Measurements from ENCODE around the gene TSC1.
"Not testable (repeated sequence)": the region's sequence is repeated elsewhere in the genome, so short reads cannot be mapped to it uniquely, and the experiment has no call there.

The TSC1 gene

DNA sequence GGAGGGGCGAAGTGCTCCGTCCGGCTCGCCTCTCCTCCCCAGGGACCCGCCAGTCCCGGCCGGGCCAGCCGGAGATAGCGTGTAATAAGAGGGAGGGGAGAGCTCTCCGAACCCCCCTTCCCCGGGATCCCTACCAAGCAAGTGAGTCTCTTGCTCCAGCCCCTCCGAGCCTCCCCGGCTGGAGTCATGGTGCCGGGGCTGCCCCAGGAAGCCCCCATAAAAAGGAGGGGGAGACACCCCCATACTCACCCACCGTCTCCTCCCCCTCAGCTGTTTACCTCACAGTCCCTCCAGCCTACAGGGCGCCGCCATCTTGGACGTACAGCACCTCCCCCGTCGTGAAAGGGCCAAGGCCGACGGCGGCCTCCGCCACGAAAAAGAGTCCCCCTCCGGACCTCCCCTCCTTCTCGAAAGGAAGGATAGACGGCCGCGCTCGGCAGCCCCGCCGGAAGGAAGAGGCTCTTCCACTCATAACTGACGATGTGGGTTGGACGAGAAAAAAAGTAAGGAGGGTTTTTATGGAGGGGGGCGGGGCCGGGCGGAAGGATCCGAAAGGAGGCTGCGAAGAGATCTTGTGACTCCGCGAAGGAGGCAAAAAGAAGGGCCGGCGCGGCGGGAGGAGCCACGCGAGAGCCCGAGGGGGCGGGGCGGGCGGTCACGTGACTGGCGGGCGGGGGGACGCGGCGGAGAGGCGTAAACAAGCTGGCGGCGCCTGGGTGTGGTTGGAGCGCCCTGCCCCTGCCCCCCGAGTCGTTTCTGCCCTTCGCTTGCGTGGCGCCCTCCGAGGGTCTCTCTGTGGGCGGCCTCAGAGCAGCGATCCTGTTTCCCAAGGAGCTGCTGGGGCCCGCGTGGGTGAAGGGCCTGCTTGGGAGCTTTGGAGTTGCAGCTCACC, at the start of gene TSC1:
TSS of gene TSC1 (minus strand) at position 323 of the 892 bp plus-strand sequence. CDS start 15,744 bp downstream, outside the sequence.
- H3K9me3 Mint-ChIP-seq, result no peaks in the 10 kb centered on the region
- peaks cover 14% of the 10 kb centered on the region for H3K4me1 Mint-ChIP-seq (ENCODE audit: low read depth)
- peak within 1 kb of the TSS; percentile 99 for H3K4me3 Mint-ChIP-seq
- H3K36me3 Mint-ChIP-seq (ENCODE audit: low read depth), result no peaks in the 10 kb centered on the region
- H3K27ac Mint-ChIP-seq, result peak within 1 kb of the TSS; percentile 100
- DNase-seq (ENCODE audit: low spot score), result peak; percentile 92
- H3K27me3 Mint-ChIP-seq (ENCODE audit: low read depth), result no peaks in the 10 kb centered on the region

DNA sequence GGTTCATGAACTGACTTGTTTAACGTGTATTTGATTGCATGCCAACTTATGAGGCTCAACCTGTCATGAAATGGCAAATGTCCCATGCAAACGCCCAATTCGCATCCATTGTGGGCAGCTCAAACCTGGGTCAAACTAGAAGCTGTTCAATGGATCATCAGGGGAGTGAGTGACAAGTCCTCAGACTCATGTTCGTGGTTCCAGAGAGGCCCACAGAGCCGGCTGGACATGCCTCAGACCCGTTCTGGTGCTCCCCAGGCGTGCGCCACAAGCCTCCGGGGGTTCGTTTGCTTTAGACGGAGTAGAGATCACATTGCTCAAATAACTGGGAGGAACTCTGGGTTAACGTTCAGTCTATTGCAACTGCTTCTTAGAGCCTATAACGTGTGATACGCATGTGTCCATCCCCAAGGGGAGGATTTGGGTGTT, 49.1 kb upstream of the TSC1 start:
- H3K4me3 Mint-ChIP-seq, result no peak overlapping the region
- H3K36me3 Mint-ChIP-seq (ENCODE audit: low read depth), result no peaks in the 10 kb centered on the region
- no peak overlapping the region for H3K27ac Mint-ChIP-seq
- DNase-seq (ENCODE audit: low spot score), result no peak
- peaks cover 6% of the 10 kb centered on the region for H3K9me3 Mint-ChIP-seq
- peaks cover 12% of the 10 kb centered on the region for H3K27me3 Mint-ChIP-seq (ENCODE audit: low read depth)
- H3K4me1 Mint-ChIP-seq (ENCODE audit: low read depth), result peaks cover 4% of the 10 kb centered on the region

DNA sequence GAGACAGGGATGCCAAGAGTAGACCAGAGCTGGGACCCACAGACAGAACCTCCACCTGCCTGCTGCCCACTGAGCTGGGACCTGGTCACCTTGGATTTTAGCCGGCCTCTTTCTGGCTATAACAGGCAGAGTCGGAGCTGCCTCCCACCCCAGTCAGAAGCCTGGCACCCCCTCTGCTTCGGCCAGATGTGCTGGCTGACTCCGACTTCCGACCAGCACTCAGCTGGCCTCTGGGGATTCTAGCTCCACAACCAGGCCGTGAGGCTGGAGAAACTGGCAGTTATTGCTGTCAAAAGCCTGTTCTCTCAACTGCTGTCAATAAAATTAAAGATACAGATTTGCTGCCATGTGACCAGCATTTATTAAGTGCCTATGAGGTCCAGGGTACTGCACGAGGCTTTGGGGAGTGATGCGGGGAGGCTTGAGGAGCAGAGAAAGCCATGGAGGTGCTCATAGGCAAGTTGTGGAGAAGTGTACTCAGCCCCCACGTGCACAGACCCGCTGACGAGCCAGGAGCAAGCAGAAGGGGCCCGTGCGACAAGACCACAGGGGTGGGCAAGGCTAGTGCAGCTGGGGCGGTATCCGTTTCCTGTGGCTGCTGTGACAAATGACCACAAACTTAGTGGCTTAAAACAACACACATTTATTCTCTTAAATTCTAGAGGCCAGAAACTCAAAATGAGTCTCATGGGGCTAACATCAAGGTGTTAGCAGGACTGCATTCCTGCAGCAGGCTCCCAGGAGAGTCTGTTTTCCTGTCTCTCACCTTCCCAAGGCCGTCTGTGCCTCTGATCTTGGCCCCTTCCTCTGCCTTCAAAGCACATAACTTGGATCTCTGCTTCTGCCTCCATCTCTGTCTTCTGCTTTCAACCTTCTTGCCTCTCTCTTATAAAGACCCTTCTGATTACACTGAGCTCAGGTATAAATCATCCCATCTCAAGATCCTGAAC, 47.2 kb upstream of the TSC1 start:
- Mint-ChIP-seq H3K4me3 (no peak overlapping the region), H3K27me3 (ENCODE audit: low read depth) (peaks cover 12% of the 10 kb centered on the region), H3K9me3 (peaks cover 6% of the 10 kb centered on the region), H3K27ac (no peak overlapping the region), H3K4me1 (ENCODE audit: low read depth) (peaks cover 4% of the 10 kb centered on the region), H3K36me3 (ENCODE audit: low read depth) (no peaks in the 10 kb centered on the region)
- no peak for DNase-seq (ENCODE audit: low spot score)

DNA sequence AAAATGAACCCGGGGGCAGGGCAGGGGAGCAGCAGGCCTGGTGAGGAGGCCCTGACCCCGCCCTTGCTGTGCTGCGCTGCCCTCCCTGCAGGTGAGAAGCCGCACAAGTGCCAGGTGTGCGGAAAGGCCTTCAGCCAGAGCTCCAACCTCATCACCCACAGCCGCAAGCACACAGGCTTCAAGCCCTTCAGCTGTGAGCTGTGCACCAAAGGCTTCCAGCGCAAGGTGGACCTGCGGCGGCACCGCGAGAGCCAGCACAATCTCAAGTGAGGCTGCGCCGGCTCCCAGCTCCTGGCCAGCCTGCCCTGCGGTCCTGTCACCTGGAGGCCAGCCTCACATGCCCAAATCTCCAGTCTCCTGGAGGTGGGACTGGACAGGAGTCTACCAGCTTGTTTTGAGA, 46.4 kb upstream of the TSC1 start:
- DNase-seq (ENCODE audit: low spot score), result no peak
- H3K4me1 Mint-ChIP-seq (ENCODE audit: low read depth), result peaks cover 4% of the 10 kb centered on the region
- no peaks in the 10 kb centered on the region for H3K36me3 Mint-ChIP-seq (ENCODE audit: low read depth)
- no peak overlapping the region for H3K4me3 Mint-ChIP-seq
- peaks cover 6% of the 10 kb centered on the region for H3K9me3 Mint-ChIP-seq
- peaks cover 16% of the 10 kb centered on the region for H3K27me3 Mint-ChIP-seq (ENCODE audit: low read depth)
- H3K27ac Mint-ChIP-seq, result no peak overlapping the region

DNA sequence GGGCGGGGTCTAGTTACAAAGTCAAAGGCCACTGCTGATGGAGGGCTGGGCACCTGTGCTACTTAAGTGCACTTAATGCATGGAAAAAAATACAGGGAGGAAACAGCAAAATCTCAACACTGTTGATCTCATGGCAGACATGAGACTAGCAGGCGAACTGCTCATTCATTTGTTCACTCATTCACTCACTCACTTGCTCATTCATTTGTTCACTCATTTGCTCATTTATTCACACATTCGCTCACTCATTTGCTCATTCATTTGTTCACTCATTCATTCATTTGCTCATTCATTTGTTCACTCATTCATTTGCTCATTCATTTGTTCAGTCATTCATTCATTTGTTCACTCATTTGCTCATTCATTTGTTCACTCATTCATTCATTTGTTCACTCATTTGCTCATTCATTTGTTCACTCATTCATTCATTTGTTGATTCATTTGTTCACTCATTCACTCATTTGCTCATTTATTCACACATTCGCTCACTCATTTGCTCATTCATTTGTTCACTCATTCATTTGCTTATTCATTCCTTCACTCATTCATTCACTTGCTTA, 45.7 kb upstream of the TSC1 start:
- peaks cover 16% of the 10 kb centered on the region for H3K27me3 Mint-ChIP-seq (ENCODE audit: low read depth)
- not testable (repeated sequence) for H3K4me1 Mint-ChIP-seq (ENCODE audit: low read depth); H3K27ac Mint-ChIP-seq; DNase-seq (ENCODE audit: low spot score); H3K36me3 Mint-ChIP-seq (ENCODE audit: low read depth); H3K9me3 Mint-ChIP-seq; H3K4me3 Mint-ChIP-seq

DNA sequence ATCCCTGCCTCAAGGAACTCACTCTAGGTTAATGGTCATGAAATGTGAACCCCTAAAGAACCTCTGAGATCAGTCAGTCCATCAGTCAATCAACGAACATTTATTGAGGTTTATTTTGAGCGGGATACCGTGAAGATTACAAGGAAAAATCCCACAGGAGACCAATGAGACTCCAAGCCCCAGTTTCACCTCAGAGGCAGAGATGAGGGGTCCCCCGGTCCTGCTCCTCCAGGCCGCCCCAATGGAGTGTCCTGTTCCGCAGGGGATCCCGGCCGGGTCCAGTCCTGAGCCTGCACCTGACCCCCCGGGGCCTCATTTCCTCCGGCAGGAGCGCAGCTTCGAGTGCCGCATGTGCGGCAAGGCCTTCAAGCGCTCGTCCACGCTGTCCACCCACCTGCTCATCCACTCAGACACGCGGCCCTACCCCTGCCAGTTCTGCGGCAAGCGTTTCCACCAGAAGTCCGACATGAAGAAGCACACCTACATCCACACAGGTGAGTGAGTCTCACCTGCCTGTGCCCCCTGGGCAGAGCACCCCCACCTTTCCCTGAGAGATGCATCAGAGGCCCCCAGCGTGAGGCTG, 45.1 kb upstream of the TSC1 start:
- Mint-ChIP-seq H3K27ac (no peak overlapping the region), H3K27me3 (ENCODE audit: low read depth) (peaks cover 15% of the 10 kb centered on the region), H3K4me3 (no peak overlapping the region), H3K36me3 (ENCODE audit: low read depth) (no peaks in the 10 kb centered on the region), H3K4me1 (ENCODE audit: low read depth) (peaks cover 2% of the 10 kb centered on the region), H3K9me3 (peaks cover 6% of the 10 kb centered on the region)
- no peak for DNase-seq (ENCODE audit: low spot score)

DNA sequence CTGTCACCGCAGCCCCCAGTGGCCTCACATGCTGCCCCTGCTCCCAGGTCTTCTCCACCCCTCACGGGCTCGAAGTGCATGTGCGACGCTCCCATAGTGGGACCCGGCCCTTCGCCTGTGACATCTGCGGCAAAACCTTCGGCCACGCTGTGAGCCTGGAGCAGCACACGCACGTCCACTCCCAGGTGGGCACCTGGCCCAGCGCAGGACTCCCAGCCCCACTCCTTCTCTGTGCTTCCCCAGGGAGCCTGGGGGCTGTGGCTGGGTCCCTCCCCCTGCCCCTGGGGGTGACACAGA, 44.5 kb upstream of the TSC1 start:
- peaks cover 13% of the 10 kb centered on the region for H3K27me3 Mint-ChIP-seq (ENCODE audit: low read depth)
- peaks cover 6% of the 10 kb centered on the region for H3K9me3 Mint-ChIP-seq
- no peak overlapping the region for H3K27ac Mint-ChIP-seq
- no peak overlapping the region for H3K4me3 Mint-ChIP-seq
- DNase-seq (ENCODE audit: low spot score), result no peak
- no peaks in the 10 kb centered on the region for H3K4me1 Mint-ChIP-seq (ENCODE audit: low read depth)
- H3K36me3 Mint-ChIP-seq (ENCODE audit: low read depth), result no peaks in the 10 kb centered on the region

DNA sequence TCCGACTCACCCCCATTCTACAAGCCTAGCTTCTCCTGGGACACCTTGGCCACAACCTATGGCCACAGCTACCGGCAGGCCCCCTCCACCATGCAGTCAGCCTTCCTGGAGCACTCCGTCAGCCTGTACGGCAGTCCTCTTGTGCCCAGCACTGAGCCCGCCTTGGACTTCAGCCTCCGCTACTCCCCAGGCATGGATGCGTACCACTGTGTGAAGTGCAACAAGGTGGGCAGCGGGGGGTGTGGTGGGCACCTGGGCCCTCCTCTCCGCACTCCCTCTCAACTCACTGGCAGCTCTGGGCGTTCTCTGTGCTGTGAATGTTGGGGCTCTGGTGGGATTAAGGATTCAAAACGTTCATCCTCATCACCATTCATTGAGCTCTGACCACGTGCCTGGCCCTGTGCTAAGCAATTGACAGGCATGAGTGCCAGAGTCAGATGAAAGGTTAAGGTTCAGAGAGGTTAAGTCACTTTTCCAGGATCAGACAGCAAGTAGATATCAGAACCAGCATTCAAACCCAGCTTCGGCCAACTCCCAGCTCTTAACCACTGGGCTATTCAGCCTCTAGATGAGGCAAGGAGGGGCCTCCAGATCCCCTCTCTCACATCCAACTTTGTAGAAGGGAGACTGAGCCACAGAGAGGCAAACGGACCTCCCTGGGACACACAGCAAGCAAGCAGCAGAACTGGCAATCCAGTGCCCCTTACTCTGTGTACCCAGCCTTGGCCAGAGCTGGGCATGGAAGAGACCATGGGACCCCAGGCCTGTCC, 44.0 kb upstream of the TSC1 start:
- no peak for DNase-seq (ENCODE audit: low spot score)
- Mint-ChIP-seq H3K9me3 (peaks cover 6% of the 10 kb centered on the region), H3K36me3 (ENCODE audit: low read depth) (no peaks in the 10 kb centered on the region), H3K27me3 (ENCODE audit: low read depth) (peaks cover 13% of the 10 kb centered on the region), H3K4me1 (ENCODE audit: low read depth) (no peaks in the 10 kb centered on the region), H3K4me3 (no peak overlapping the region), H3K27ac (no peak overlapping the region)

DNA sequence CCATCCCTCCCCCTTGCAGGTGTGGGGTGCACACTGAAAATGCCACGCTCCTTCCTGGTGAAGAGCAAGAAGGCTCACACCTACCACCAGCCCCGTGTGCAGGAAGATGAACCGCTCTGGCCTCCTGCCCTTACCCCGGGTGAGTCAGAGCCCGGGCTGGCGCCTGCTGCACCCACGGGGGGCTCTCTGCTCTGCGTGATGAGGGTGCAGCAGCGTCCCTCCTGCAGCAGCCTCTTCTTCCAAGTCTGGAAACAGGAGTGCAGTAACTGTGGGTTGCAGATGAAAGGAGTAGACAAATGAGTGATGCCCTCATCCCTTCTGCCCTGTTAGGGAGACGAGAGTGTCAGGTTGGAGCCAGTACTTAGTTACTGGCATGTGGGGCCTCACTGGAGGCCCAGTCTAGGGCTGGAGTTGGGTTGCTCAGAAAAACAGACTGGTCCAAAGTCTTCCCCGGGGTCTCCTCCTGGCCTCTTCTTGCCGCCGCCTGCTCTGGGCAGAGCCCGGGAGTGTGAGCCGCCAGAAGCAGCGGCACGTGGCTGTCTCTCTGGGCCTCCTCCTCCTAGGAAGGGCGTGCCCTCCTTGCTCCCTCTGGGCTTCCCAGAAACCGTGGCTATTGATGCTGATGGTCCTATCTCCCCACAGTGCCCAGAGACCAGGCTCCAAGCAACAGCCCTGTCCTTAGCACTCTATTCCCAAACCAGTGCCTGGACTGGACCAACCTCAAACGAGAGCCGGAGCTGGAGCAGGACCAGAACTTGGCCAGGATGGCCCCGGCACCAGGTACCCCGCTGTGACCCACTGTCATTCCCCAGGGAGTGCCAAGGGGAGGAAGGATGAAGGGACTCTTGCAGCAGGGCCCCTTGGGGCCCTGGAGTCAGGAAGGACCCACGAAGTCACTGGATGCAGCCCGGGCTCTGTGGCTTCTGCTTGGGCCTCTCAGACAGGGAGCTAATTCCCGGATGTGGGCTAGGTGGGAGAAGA, 42.5 kb upstream of the TSC1 start:
- no peak for DNase-seq (ENCODE audit: low spot score)
- H3K4me3 Mint-ChIP-seq, result no peak overlapping the region
- no peak overlapping the region for H3K27ac Mint-ChIP-seq
- H3K4me1 Mint-ChIP-seq (ENCODE audit: low read depth), result no peaks in the 10 kb centered on the region
- peaks cover 6% of the 10 kb centered on the region for H3K9me3 Mint-ChIP-seq
- no peaks in the 10 kb centered on the region for H3K36me3 Mint-ChIP-seq (ENCODE audit: low read depth)
- peaks cover 13% of the 10 kb centered on the region for H3K27me3 Mint-ChIP-seq (ENCODE audit: low read depth)

DNA sequence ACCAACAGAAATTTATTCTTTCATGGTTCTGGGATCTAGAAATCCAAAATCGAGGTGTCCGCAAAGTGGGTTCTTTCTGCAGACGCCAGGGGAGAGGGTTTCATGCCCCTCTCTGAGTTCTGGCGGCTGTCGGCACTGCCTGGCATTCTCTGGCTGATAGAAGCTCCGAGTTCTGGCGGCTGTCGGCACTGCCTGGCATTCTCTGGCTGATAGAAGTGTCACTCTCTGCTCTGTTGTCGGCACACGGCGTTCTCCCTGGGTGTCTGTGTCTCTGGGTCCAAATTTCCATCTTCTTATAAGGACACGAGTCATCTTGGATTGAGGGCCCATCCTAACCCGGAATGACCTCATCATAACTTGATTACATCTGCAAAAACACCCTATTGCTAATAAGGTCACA, 41.7 kb upstream of the TSC1 start:
- peaks cover 20% of the 10 kb centered on the region for H3K27me3 Mint-ChIP-seq (ENCODE audit: low read depth)

DNA sequence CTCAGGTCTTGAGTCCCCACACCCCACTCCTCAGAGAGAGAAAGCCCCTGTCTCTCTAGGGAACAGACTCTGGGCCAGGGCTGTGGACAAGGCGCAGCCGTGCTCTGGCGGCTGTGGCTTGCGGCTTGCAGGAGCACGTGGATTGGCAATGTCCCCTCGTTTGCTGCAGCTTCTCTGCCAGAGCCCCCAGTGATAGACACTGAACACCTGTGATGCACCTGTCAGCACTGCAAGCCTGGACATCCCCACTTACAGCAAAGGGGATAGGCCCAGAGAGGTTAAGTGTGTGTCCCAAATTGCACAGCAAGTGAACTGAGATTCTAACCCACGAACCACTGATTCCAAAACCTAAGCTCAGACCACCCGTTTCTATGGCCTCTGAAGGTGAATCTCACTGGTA, 41.1 kb upstream of the TSC1 start:
- Mint-ChIP-seq H3K27ac (no peak overlapping the region), H3K27me3 (ENCODE audit: low read depth) (peaks cover 27% of the 10 kb centered on the region), H3K4me3 (no peak overlapping the region), H3K36me3 (ENCODE audit: low read depth) (no peaks in the 10 kb centered on the region), H3K9me3 (peaks cover 5% of the 10 kb centered on the region), H3K4me1 (ENCODE audit: low read depth) (no peaks in the 10 kb centered on the region)
- DNase-seq (ENCODE audit: low spot score), result no peak

More for the DNA sequence above, 41.7 kb upstream of the TSC1 start:
- Mint-ChIP-seq H3K4me3 (no peak overlapping the region), H3K9me3 (peaks cover 6% of the 10 kb centered on the region), H3K27ac (no peak overlapping the region), H3K4me1 (ENCODE audit: low read depth) (no peaks in the 10 kb centered on the region), H3K36me3 (ENCODE audit: low read depth) (no peaks in the 10 kb centered on the region)
- DNase-seq (ENCODE audit: low spot score), result no peak

DNA sequence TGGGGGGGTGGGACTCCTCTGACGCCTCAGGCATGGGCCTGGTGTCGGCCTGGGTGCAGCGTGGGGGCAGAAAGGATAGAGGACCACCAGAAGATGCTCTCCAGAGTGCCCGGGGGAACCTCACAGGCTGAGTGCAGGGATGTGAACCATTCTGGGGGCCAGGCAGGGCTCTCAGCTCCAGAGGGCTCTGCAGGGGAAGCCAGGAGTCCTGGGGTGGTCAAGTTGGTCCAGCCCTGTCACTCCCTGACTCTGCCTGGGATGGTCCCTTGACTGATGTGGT, 40.6 kb upstream of the TSC1 start:
- Mint-ChIP-seq H3K4me1 (ENCODE audit: low read depth) (no peaks in the 10 kb centered on the region), H3K27ac (no peak overlapping the region), H3K9me3 (peaks cover under 1% of the 10 kb centered on the region), H3K36me3 (ENCODE audit: low read depth) (no peaks in the 10 kb centered on the region), H3K4me3 (no peak overlapping the region), H3K27me3 (ENCODE audit: low read depth) (peaks cover 30% of the 10 kb centered on the region)
- no peak for DNase-seq (ENCODE audit: low spot score)
